Measurements from ENCODE around the gene CENPQ.

DNA sequence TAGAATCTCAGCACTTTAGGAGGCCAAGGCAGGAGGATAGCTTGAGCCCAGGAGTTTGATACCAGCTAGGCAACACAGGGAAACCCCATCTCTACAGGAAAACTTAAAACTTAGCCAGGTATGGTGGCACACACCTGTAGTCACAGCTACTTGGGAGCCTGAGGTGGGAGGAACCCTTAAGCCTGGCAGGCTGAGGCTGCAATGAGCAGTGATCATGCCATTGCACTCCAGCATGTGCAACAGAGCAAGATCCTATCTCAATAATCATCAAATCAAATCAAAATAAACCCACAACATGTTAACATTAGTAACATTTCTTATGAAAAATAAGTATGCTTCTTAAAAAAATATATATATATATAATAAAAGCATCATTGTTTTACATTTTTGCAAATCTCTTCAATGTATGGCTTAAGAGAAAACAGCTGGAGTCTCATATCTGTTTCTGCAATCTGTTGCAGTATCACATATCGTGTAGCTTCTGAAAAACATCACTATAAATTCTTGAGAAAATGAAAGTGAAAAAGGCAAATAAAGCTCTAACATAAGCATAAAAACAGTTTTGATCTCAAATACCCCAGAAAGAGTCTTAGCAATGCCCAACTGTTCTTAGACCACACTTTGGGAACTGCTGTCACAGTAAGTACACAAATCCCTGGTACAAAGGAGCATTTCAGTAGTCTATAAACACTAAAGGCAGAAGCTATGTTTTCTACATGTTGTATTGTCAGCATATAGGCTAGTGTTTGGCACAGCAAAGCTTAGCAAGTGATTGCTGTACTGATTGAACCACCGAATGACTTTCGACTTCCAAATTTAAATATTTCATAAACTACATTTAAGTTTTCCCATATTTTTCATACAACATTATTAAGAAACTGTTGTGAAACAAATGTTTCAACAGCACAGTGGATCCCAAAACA lies 8.1 kb upstream of the CENPQ start:
- TF ChIP-seq CTCF (IDR thresholded peaks at IDR 0.05): no peak
- TF ChIP-seq POLR2A (IDR thresholded peaks at IDR 0.05): no peak

Measured in lower leg skin (tissue), 3 donors.